Measurements from ENCODE around the gene TNRC6B.
"Not testable (repeated sequence)": the region's sequence is repeated elsewhere in the genome, so short reads cannot be mapped to it uniquely, and the experiment has no call there.

The TNRC6B gene, protein sequence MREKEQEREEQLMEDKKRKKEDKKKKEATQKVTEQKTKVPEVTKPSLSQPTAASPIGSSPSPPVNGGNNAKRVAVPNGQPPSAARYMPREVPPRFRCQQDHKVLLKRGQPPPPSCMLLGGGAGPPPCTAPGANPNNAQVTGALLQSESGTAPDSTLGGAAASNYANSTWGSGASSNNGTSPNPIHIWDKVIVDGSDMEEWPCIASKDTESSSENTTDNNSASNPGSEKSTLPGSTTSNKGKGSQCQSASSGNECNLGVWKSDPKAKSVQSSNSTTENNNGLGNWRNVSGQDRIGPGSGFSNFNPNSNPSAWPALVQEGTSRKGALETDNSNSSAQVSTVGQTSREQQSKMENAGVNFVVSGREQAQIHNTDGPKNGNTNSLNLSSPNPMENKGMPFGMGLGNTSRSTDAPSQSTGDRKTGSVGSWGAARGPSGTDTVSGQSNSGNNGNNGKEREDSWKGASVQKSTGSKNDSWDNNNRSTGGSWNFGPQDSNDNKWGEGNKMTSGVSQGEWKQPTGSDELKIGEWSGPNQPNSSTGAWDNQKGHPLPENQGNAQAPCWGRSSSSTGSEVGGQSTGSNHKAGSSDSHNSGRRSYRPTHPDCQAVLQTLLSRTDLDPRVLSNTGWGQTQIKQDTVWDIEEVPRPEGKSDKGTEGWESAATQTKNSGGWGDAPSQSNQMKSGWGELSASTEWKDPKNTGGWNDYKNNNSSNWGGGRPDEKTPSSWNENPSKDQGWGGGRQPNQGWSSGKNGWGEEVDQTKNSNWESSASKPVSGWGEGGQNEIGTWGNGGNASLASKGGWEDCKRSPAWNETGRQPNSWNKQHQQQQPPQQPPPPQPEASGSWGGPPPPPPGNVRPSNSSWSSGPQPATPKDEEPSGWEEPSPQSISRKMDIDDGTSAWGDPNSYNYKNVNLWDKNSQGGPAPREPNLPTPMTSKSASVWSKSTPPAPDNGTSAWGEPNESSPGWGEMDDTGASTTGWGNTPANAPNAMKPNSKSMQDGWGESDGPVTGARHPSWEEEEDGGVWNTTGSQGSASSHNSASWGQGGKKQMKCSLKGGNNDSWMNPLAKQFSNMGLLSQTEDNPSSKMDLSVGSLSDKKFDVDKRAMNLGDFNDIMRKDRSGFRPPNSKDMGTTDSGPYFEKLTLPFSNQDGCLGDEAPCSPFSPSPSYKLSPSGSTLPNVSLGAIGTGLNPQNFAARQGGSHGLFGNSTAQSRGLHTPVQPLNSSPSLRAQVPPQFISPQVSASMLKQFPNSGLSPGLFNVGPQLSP (N-terminal part only)

DNA sequence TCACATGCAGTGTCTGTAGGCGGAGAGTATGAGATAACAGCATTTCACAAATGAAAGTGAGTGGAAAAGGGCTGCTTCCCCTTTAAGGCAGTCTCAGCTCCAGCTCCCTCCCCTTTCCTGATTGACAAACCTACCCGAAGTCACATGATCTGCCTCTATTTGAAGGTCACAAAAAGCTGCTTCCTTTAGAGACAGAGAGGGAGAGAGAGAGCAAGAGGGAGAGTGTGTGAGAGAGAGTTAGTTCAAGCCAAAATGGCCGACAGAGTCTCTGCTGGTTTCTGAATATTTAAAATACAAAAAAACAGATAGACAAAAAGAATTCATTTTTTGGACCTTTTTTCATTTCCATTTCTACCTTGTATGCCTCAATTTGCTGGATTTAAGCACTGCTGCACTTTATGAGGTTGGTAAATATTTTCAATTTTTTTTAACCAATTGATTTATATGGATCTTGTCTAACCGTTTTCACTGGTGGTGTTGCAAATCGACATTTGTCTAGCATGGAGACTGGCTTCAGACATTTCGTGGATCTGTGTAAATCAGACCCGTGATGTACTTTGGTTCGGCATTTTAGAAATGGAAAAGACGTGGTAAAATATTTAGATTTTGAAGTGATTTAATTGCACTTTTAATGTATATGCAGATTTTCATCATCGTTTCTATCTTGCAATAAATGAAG, at the start of gene TNRC6B:
Gene TNRC6B, plus strand, starts transcription at position 188 of the 679 bp plus-strand sequence. Its CDS starts 211 bp downstream, at position 399.
- peak; percentile 56 to 60 for DNase-seq (ENCODE audit: low read depth in 2 of 2)

DNA sequence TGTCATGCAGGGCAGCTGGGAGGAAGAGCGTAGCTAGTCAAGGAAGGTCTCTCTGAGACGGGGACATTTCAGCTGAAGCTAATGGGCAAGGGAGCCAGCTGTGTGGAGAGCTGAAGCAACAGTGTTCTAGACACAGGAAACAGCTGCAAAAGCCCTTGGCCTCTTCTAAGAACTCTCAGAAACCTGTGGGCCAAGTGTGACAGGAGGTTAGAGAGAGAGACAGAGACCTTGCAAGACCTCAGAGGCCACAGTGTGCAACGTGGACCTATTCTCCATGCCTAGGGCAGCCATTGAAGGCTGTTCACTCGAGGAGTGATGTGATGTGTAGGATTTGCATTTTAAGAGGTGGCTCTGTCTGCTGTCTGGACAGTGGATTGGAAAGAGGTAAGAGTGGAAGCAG, 48.7 kb upstream of the TNRC6B start:
- no peak for DNase-seq (ENCODE audit: low read depth in 2 of 2)

DNA sequence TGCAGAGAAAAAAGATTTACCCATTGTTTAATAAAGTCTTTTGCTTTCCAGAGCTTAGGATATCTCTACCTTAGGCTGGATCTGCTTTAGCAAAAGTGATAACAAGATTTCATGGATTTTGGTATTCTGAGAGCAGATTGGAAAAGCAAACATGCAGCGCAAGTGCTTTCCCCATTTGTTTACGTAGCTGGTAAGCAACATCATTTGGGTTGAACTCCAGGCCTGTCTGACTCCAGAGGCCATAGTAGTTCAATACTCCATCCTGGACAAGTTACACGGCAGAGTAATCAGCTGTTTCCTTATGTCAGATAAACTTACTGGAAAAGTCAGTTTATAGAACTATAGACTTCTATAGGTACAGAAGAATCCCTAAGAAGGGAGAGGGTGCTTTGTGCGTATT, 40.6 kb upstream of the TNRC6B start:
- DNase-seq (ENCODE audit: low read depth in 2 of 2) = no peak

DNA sequence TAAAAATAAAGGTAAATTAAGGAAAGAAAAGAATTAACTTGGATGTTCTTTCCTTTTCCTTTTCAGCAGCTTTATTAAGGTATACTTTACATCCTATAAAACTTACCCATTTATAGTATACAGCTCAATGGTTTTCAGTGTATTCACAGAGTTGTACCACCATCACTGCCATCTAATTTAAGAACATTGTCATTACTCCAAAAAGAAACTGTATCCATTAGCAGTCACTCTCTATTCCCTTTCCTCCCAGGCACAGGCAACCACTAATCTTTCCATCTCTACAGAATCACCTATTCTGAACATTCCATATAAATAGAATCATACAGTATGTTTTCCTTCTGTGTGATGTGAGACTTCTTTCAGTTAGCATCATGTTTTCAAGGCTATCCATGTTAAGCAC, 38.9 kb upstream of the TNRC6B start:
- no peak for DNase-seq (ENCODE audit: low read depth in 2 of 2)

DNA sequence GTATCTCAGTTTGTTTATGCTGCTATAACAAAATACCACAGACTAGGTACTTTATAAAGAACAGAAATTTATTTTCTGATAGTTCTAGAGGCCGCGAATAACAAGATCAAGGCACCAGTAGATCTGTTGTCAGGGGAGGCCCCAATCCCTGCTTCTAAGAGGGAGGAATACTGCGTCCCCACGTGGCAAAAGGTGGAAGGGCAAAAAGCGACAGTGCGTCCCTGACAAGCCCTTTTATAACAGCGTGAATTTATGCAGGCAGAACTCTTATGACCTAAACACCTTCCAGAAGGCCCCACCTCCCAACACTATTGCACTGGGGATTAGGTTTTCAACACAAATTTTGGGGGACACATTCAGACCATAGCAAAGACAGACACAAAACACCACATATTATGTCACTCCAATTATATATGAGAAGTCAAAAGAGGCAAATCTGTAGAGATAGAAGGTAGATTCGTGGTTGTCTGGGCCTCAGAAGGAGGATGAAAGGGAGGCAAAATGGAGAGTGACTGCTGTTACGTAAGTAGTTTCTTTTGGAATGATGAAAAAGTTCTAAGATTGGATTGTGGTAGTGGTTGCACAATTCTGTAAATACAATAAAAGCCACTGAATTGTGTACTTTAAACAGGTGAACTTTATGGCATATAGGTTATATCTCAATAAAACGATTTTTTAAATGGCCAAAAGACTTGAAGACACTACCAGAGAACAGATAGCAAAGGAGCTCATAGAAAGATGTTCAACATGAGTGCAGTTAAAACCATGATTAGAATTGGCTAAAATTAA, 30.1 kb upstream of the TNRC6B start:
- no peak for DNase-seq (ENCODE audit: low read depth in 2 of 2)

DNA sequence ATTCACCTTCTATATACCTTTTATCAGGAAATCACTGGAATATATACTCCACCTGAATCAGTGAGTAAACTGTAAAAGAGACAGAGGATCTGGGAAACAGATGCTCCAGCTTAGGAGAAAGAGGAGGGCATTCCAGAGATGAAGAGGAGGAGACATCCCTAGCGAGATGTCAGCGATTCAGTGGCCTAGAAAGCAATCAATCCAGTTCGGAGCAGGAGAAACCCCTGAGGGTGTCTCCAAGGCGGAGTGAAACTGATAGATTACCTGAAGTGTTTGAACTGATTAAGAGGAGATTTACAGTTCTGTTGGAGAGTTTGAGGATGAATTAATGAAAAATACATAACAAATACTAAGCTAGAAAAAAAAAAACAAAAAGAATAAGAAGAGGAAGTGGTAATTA, 24.5 kb upstream of the TNRC6B start:
- no peak for DNase-seq (ENCODE audit: low read depth in 2 of 2)

DNA sequence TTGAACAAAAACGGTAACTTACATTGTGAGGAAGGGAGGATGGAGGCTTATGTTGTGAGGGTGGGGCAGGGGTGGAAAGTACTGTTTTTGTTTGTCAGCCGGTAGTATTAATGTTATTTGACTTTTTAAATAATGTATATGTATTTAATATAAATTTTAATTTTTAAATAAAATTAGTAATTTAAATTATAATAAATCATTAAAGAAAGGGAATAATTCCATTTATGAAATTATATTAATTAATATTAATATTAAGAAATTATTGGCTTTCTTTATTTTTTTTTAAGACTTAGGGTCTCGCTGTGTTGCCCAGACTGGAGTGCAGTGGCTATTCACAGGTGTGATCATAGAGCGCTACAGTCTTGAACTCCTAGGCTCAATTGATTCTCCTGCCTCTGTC, 24.0 kb upstream of the TNRC6B start:
- no peak for DNase-seq (ENCODE audit: low read depth in 2 of 2)

DNA sequence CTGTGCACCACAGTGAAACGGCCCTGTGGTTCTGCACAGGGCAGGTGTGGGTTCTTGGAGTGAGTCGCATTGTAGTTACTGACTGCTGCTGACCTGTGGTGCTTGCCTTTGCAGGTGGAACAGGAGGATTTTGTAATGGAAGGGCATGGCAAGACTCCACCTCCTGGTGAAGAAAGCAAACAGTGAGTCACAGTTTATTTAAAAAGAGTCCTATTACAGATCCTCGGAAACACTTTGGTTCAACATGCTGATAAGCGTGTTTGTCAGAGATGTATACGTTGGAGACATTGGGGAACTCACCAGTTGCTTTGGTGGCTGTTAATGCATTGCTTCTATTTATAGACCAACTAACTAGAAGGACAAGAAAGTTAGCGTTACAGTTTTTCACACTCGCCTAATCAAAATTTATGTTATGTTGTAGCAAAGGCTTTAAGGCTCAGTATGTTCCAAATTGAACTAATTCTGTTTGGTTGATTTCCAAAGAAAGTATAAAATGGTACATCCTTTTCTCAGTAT, 21.7 kb upstream of the TNRC6B start:
- DNase-seq (ENCODE audit: low read depth in 2 of 2) = no peak

DNA sequence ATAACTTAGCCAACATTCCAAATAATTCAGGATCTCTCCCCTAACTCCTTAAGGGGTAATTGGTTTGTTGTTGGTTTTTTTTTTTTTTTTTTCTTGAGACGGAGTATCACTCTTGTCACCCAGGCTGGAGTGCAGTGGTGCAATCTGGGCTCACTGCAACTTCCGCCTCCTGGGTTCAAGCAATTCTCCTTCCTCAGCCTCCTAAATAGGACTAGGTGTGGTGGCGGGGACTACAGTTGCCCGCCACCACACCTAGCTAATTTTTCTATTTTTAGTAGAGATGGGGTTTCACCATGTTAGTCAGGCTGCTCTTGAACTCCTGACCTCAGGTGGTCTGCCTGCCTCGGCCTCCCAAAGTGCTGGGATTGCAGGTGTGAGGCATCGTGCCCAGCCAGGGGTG, 21.0 kb upstream of the TNRC6B start:
- not testable (repeated sequence) for DNase-seq (ENCODE audit: low read depth in 2 of 2)

DNA sequence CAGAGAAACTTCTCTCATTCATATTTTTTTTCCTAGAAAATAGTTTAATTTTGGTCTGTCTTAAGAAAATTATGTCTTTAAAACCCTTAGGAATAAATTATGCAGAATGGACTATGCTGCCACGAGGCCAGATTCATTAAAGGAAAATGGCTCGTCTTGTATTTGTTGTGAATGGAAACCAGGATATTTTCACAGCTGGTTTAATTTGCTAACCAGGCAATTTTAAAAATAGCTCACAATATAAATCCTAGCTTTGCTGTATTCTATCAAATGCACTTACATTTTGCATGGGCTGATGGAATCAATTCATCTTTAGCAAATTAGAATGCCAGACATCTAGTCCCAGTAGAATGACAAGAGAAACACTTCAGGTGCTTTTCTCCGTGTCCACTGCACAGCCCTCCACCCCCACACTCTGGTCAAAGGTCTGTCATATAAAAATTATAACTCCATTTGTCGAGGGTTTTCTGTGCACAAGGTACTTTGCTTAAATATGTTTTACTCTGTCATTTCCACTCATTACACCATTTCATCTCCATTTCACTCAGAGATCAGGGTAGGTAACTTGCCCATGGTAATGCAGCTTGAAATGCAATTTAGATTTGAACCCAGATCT, 20.3 kb upstream of the TNRC6B start:
- DNase-seq (ENCODE audit: low read depth in 2 of 2) = no peak

DNA sequence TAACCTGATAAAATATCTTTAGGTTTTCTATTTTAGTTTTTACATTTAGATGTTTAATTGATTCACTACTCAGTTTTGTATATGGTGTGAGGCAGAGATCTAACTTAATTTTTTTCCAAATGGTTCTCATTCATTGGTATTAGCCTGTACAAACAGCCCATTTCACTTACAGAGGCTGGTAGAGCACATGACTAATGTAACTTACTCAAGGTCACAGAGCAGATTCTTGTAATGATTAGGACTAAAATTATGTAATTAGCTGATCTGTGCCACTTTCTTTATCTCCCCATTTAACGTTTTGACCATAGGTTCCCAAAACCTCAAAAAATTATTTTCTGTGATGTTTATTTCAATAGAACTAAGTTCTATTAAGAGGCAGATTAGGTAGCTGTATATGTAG, 16.5 kb upstream of the TNRC6B start:
- no peak for DNase-seq (ENCODE audit: low read depth in 2 of 2)

DNA sequence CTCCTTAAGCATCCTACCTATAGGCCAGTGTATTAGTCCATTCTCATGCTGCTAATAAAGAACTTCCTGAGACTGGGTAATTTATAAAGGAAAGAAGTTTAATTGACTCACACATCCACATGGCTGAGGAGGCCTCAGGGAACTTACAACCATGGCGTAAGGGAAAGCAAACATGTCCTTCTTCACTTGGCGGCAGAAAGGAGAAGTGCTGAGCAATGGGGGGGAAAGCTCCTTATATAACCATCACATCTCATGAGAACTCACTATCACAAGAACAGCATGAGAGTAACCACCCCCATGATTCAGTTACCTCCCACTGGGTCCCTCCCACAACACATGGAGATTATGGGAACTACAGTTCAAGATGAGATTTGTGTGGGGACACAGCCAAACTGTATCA, 12.2 kb upstream of the TNRC6B start:
- DNase-seq (ENCODE audit: low read depth in 2 of 2) = not testable (repeated sequence)

DNA sequence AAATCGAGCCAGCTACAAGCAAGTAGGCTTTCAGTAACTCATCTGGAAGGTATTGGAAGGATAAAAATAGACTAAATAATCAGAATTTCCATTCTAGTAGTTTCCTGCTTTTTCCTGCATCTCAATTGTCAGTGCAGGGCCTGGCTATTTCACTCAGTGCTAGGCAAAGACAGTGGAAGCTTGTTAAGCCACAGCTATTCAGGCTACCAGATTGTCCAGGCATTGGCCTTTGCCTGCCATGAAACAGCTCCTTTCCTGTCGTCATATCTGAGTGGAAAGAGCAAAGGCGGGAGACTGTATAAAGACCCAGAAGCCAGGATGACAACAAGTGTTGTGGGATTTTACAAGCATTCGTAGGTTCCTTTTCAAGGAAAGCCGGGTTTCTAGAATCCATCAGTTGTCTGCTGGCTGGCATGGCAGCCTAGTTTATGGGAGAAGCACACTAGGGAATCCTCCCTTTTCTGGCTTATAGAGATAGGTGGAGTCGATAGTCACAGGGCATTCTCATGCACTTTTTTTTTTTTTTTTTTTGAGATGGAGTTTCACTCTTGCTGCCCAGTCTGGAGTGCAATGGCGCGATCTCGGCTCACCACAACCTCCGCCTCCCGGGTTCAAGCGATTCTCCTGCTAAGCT, 2.0 kb upstream of the TNRC6B start:
- no peak for DNase-seq (ENCODE audit: low read depth in 2 of 2)

DNA sequence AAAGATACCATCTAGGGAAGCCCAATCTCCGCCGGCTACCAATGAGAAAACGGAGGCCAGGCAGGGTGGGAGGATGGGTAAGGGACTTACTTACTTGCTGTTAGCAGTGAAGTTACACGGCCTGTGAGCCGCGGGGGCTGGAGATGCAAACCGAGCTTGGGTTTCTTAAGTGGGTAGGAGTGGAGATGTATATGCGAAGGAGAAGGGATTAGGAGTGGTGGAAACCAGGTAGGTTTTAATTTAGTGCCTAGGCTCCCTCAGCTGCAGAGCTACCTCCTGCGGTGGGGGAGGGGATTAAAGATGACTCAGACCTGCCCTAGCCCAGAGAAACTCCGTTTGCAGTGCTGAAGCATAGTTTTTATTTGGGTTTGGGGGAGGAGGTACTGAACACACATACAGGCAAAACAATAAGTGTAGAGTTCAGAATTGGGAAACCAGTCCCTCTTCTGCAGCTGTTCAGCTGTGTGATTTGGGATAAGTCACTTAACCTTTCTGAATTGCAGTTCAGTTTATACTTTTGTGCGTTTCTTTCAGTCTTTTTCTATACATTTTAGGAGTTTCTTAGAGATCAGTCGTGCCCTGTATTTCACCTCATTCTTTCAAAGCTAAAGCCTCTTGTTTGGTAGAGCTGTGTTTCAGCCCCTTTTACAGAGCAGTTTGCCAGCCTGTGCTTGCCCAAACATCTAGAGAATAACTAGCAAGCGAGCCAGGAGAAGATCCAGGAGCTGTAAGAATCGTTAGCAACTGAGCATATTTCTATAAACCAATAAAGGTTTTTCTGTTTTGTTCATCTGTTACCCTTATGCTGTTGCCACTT, 596 bp upstream of the TNRC6B start:
- peak; percentile 64 to 70 for DNase-seq (ENCODE audit: low read depth in 2 of 2)

DNA sequence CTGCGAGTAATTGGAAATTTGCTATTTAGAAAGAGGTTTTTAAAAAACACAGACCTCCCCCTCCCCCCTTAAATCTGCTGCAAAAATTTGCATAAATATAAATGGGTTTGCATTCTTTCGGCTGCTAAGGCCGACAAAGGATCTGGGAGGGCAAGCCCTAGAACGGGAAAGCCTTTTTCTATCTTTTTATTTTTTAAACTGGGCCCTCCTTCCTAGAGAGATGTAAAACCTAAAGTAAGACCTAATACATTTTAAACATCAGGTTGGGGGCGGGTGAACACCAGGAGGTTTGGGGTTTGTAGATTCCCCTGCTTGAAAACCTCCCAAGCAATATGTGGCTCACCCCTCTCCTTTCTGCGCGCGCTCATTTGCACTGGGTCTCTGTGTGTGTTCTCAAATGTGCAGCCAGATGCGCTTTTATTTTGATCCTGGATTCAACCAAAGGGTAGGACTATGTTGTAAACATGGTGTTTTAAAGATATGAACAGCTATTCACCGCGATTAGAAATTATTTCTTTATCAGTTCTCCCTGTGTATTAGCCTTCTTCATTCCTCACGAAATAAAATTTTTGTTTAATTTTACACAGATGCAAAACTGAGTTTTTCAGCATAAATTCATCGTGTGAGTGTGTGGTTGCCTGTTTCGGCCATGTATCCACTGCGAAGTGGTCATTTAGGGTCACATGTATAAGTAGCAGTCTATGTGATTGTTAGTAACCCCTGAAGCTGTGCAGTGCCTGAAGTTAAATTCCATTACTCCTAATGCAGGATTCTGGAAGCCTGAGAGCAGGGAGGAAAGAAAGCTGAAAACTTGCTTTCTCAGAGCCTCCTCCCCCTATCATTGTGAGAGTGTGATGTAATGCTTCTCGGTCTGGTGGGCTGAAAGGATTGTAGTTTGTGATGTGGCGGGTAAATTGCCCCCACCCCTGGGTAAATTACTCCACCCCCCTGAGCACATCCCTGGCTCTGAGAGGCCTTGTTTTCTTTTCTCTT, 988 bp downstream of the TNRC6B start:
- DNase-seq (ENCODE audit: low read depth in 2 of 2) = no peak

DNA sequence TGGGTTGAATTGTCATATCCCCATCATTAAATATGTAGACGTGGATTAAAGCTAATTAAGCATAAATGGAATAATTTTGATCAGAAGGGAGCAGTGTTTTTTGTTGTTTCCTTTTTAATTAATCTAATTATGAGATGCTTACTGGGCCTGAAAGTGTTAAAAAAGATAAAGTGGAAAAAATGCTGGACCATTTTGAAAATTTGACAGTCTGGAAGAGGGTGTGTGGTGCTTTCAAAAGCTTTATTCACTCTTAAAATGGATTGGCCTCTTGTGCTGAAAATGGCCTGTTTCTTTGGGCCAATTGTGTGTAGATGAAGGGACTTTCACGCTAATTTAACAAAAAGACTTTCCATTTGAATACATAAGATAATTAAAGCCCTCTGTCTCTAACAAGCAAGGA, 1.8 kb downstream of the TNRC6B start:
- no peak for DNase-seq (ENCODE audit: low read depth in 2 of 2)

DNA sequence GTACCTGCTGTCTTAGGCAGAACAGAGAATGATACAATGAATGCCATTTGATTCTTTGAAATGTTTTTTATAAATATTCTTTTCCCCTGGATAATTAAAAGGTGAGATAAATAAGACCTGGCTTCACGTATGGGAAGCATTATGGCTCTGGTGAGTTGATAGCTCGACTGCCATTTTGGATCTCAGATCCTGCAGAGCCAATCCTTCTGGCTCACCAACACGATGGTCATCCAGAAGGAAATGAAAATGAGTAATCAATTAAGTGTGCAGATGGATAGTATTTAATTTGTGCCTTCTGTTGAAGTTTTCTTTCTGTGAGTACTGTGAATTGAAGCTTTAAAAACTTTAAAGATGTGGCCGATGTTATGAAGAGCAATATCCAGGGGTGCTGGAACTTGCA, 2.7 kb downstream of the TNRC6B start:
- no peak for DNase-seq (ENCODE audit: low read depth in 2 of 2)

Measured in stimulated activated CD4-positive, alpha-beta T cell treated with anti-CD3 and anti-CD28 coated beads, Interleukin-12 subunit alpha, Interleukin-12 subunit beta, amount 100 ng/mL, for 24 hours (primary cell).